OCI-LY3 (cell line): ENCODE measurements around the gene PTPRD.

Experiments
- H2AFZ ChIP-seq: fragments of 200-600, 300-600 bp; shearing (Covaris generic); 2 replicates; pipeline ENCODE4 v1.6.0; 2014; ENCODE audit warnings: antibody characterized with exemption, low read depth, low read length
- H3K27ac ChIP-seq: fragments of 200-600, 300-600 bp; sonication (generic); 2 replicates; pipeline ENCODE4 v1.5.1; 2014; ENCODE audit warnings: mild to moderate bottlenecking, low read length, moderate library complexity, mixed read lengths
- H3K27me3 ChIP-seq: fragments of 200-600, 300-600 bp; sonication (generic); 2 replicates; pipeline ENCODE4 v1.6.1; 2014; ENCODE audit warnings: low read depth, low read length, mixed read lengths
- H3K36me3 ChIP-seq: fragments of 200-600, 300-600 bp; sonication (generic); replicated peaks from 2 replicates; pipeline ENCODE3; 2014; ENCODE audit warnings: low read depth, low read length, mixed read lengths
- H3K4me1 ChIP-seq: fragments of 300-600, 200-600 bp; sonication (generic); 2 replicates; pipeline ENCODE4 v1.6.1; 2014; ENCODE audit warnings: low read length, mixed read lengths
- H3K4me2 ChIP-seq: fragments of 200-600, 300-600 bp; sonication (generic); 2 replicates; pipeline ENCODE4 v1.6.1; 2014; ENCODE audit warnings: low read length, mixed read lengths
- H3K4me3 ChIP-seq: fragments of 300-600, 200-600 bp; sonication (generic); 2 replicates; pipeline ENCODE4 v1.5.1; 2014; ENCODE audit warnings: antibody characterized with exemption, mild to moderate bottlenecking, low read length, moderate library complexity
- H3K79me2 ChIP-seq: fragments of 300-600, 200-600 bp; shearing (Covaris generic); 2 replicates; pipeline ENCODE4 v1.6.1; 2014; ENCODE audit warnings: mild to moderate bottlenecking, low read length, mixed read lengths
- H3K9ac ChIP-seq: fragments of 300-600, 200-600 bp; shearing (Covaris generic); 2 replicates; pipeline ENCODE4 v1.6.0; 2014; ENCODE audit warnings: mild to moderate bottlenecking, low read length, moderate library complexity
- H3K9me3 ChIP-seq: fragments of 200-600, 300-600 bp; shearing (Covaris generic); 2 replicates; pipeline ENCODE4 v1.6.1; 2014; ENCODE audit warnings: low read length, mixed read lengths; ENCODE audit not compliant: insufficient read depth
- H4K20me1 ChIP-seq: fragments of 200-600, 300-600 bp; sonication (generic); 2 replicates; pipeline ENCODE4 v1.6.1; 2016; ENCODE audit warnings: low read length, mixed read lengths; ENCODE audit not compliant: insufficient read depth
- CTCF ChIP-seq: fragments of 200-600, 300-600 bp; sonication (generic); IDR thresholded peaks from 2 replicates; pipeline ENCODE4 v1.5.1; 2014; ENCODE audit warnings: antibody characterized with exemption, low read length, low read depth
- EZH2phosphoT487 ChIP-seq: fragments of 200-600 bp; shearing (Covaris generic); IDR thresholded peaks from 2 replicates; pipeline ENCODE4 v1.6.1; 2018; ENCODE audit warnings: antibody characterized with exemption, mixed run types, low read depth

Gene PTPRD

GRCh38 chr9:8574846-8575245 is 2038.0 kb downstream of the PTPRD start:
- no peak overlapping the region for H3K4me2 ChIP-seq
- no peaks in the 10 kb centered on the region for H4K20me1 ChIP-seq
- no peak overlapping the region for H2AFZ ChIP-seq
- H3K36me3 ChIP-seq, result no peaks in the 10 kb centered on the region
- no peaks in the 10 kb centered on the region for H3K27me3 ChIP-seq
- no peak overlapping the region for H3K27ac ChIP-seq
- H3K4me1 ChIP-seq, result no peaks in the 10 kb centered on the region
- H3K4me3 ChIP-seq, result no peak overlapping the region
- TF ChIP-seq CTCF, result no peak
- no peak for TF ChIP-seq EZH2phosphoT487
- H3K79me2 ChIP-seq, result no peaks in the 10 kb centered on the region
- no peak overlapping the region for H3K9ac ChIP-seq
- no peaks in the 10 kb centered on the region for H3K9me3 ChIP-seq

GRCh38 chr9:8572209-8572608 is 2040.6 kb downstream of the PTPRD start:
- Histone ChIP-seq H3K27ac (no peak overlapping the region), H3K27me3 (no peaks in the 10 kb centered on the region), H3K79me2 (no peaks in the 10 kb centered on the region), H3K9ac (no peak overlapping the region), H4K20me1 (no peaks in the 10 kb centered on the region), H3K9me3 (no peaks in the 10 kb centered on the region), H3K4me3 (no peak overlapping the region), H3K4me1 (no peaks in the 10 kb centered on the region), H3K4me2 (no peak overlapping the region), H2AFZ (no peak overlapping the region), H3K36me3 (no peaks in the 10 kb centered on the region)
- TF ChIP-seq EZH2phosphoT487 (no peak), CTCF (no peak)

- Histone ChIP-seq H3K9me3 (no peaks in the 10 kb centered on the region), H3K79me2 (no peaks in the 10 kb centered on the region), H3K27ac (no peak overlapping the region), H3K4me1 (no peaks in the 10 kb centered on the region), H3K36me3 (no peaks in the 10 kb centered on the region), H3K4me2 (no peak overlapping the region), H3K27me3 (no peaks in the 10 kb centered on the region), H4K20me1 (no peaks in the 10 kb centered on the region), H3K4me3 (no peak overlapping the region), H2AFZ (no peak overlapping the region), H3K9ac (no peak overlapping the region)
- TF ChIP-seq CTCF (no peak), EZH2phosphoT487 (no peak)
Observed at GRCh38 chr9:8571643-8572042, 2041.2 kb downstream of the PTPRD start.

GRCh38 chr9:8570776-8571175 is 2042.0 kb downstream of the PTPRD start:
- Histone ChIP-seq H2AFZ (no peak overlapping the region), H3K36me3 (no peaks in the 10 kb centered on the region), H4K20me1 (no peaks in the 10 kb centered on the region), H3K27me3 (no peaks in the 10 kb centered on the region), H3K4me3 (no peak overlapping the region), H3K9me3 (no peaks in the 10 kb centered on the region), H3K79me2 (no peaks in the 10 kb centered on the region), H3K27ac (no peak overlapping the region), H3K4me2 (no peak overlapping the region), H3K9ac (no peak overlapping the region), H3K4me1 (no peaks in the 10 kb centered on the region)
- TF ChIP-seq EZH2phosphoT487 (no peak), CTCF (no peak)
